HG02678 (cell line): ENCODE data around the gene MTMR4.
"Not testable (repeated sequence)": the region's sequence is repeated elsewhere in the genome, so short reads cannot be mapped to it uniquely, and the experiment has no call there.

Experiments
- ATAC-seq: cut with Tn5 transposase; IDR thresholded peaks from one replicate; pipeline ENCODE4 v1.9.1; 2021; ENCODE audit warnings: mild to moderate bottlenecking, moderate library complexity; ENCODE audit not compliant: unreplicated experiment

The MTMR4 gene

GRCh38 chr17:58493506-58493905 lies 20.9 kb downstream of the MTMR4 start:
- ATAC-seq: no peak

DNA sequence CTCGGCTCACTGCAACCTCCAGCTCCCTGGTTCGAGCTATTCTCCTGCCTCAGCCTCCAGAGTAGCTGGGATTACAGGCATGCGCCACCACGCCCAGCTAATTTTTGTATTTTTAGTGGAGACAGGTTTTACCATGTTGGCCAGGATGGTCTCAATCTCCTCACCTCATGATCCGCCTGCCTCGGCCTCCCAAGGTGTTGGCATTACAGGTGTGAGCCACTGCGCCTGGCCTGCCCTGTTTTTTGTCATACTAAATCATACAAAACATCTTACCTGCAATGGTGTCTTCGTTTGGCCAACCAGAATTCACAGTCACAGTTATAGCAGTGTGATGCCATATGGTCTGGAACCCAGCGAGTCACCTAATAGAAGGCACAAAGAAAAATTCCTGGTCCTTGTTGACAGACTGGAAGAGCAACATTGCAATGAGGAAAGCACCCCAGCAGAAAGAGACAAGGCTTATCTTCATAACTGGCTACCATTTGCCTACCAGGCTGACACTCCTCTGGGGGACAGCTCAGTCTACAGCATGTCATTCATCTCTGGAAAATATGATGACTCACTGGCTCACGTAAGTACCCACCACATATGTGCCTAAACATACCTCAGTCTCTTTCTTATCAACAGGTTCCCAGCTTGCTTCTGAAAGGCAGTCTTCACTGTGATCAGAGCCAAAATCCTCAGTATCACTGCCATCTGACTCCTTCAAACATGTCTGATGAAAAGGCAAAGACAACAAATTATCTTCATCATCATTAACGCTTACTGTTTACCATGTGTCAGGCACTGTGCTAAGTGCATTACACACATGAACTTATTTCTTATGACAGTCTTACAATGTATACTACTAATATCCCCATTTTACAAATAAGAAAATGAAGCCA lies 22.0 kb downstream of the MTMR4 start:
- no peak for ATAC-seq

DNA sequence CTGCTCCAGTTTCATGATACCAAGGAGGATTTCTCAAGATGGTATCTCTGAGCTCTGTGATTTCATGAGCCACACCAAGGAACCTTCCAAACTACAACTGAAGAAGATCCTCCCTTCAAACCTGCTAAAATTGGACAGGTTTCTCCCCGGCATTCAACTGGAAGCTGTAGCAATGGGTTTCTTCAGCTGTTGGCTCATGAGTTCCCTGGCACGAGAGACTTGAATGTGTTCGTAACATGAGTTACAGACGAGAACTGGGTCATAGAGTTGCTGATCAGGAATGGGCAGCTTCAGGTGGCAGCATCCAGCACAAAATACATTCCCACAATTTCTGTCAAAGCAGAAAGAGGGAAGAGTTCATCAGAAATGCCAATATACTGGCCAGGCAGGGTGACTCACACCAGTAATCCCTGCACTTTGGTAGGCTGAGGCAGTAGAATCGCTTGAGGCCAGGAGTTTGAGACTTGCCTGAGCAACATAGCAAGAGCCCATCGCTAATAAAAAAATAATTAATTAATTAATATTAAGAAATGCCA lies 22.9 kb downstream of the MTMR4 start:
- ATAC-seq: no peak

GRCh38 chr17:58488428-58488890 lies 26.0 kb downstream of the MTMR4 start:
- ATAC-seq: no peak

DNA sequence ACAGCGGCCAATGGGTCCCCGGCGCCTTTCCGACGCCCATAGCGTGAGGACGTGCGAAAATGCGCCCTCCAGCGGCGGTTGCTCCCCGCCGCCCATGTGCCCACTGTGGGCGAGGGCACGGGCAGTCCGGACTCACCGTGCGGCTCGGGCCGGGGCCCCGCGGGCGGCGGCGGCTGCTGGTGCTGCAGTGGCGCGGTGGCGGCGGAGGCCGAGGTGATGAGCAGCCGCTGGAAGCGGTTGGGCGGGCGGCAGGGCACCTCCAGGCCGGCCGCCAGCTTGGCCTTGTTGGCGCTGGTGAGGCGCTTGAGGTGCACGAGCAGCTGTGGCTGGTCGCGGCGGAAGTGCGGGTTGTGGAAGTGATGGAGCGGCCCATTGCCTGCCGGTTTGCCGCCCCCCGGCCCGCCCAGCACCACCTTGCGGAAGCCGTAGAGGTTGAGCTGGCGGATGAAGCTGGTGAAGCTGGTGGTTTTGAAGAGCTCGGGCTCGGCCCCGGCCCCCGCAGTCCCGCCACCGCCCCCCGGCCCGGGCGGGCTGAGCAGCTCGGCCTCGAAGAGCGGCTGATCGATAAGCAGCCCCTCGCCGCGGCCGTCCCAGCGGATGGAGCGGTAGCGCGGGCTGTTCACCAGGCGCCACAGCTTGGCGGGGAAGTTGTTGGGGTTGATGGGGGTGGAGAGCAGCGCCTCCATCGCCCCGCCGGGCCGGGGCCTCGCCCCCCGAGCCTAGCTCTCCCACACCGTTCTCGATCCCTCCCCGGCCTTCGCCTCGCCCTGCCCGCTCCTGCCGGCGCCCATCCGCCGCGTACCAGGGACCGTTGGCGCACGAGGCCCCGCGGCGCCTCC lies 26.6 kb downstream of the MTMR4 start, which contains the start of gene HSF5:
HSF5 (minus strand) TSS at position 820 of the 839 bp plus-strand sequence; CDS start at position 686, 134 bp downstream.
- ATAC-seq: peak; percentile 65

DNA sequence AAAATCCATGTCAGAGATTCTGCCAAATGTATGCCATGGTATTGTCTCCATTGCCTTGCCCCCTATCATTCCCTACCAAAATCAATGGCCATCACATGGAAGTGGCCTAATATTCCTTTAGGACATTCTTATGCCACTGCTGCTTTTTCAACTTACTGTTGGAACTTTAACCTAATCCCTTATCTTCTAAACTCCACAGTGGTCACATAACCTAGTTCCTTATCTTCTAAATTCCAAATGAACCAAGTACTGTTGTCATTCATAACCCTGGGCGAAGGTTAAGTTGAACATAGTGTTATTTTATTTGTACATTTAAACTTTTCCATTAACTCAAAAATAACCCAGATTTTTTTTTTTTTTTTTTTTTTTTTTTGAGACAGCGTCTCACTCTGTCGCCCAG lies 29.8 kb downstream of the MTMR4 start:
- no peak for ATAC-seq

DNA sequence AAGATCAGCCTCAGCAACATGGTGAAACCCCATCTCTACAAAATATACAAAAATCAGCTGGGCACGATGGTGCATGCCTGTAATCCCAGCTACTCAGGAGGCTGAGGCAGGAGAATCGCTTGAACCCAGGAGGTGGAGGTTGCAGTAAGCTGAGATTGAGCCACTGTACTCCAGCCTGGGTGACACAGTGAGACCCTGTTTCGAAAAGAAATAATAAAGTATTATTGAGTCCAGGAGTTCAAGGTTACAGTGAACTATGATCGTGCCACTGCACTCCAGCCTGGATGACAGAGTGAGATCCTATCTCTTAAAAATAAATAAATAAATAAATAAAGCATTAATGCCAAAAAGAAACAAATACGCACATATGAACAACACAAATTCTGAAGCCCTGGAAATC lies 32.6 kb downstream of the MTMR4 start:
- ATAC-seq: not testable (repeated sequence)

DNA sequence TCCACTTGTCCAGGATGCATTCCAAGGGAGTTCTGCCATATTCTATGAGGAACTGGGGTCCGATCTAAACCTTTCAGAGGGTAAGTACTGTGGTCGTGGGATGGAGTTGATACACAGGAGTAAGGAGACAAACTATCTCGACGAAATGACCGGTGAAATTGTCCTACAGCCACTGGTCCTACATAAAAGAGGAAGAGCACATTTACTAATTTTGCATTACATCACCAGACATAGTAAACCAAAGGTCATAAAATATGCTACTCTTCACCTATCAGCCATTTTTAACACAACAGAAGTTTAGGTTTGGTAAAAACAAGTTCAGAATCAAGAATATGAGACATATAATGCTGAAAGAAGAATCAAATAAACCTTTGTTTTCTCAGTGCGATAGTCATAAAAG lies 34.3 kb downstream of the MTMR4 start:
- ATAC-seq: no peak

- no peak for ATAC-seq
Observed at GRCh38 chr17:58476812-58477211, 37.6 kb downstream of the MTMR4 start.

DNA sequence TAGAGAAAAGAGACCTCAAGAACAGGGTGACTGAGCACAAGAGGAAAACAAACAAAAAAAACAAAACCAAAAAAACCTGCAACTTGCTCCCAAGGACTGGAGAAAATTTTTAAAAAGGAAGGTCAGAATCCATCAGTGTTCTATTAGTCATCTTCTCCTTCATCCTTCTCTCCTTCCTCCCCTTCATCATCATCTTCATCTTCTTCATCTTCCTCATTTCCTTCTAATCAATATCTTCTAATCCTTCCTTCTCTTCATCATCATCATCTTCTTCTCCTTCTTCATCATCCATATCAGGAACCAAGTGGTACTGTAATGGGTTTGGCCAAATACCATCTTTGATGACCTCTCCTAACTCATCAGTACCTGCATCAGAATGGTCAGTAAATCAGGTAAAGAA lies 38.5 kb downstream of the MTMR4 start:
- no peak for ATAC-seq

GRCh38 chr17:58470356-58470755 lies 44.1 kb downstream of the MTMR4 start:
- no peak for ATAC-seq

DNA sequence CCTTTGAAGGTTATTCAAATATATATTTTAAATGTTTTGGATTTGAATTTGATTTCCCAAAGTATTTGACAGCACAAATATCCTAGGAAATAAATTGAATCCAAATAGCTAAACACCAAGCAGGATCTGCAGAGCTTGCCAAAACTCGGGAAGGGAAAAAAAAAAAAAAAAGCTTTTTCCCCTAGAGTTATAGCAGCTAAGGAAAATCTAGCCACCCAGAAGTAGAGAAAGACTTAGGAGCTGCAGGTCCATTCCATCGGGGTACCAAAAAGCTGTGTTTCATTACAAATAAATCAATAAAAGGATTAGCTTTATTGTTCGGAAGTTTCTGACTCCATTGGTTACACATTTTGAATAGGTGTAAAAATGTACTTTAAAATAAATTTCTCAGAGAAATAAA lies 45.5 kb downstream of the MTMR4 start:
- ATAC-seq: no peak

- no peak for ATAC-seq
Observed at GRCh38 chr17:58455491-58455890, 58.9 kb downstream of the MTMR4 start.

DNA sequence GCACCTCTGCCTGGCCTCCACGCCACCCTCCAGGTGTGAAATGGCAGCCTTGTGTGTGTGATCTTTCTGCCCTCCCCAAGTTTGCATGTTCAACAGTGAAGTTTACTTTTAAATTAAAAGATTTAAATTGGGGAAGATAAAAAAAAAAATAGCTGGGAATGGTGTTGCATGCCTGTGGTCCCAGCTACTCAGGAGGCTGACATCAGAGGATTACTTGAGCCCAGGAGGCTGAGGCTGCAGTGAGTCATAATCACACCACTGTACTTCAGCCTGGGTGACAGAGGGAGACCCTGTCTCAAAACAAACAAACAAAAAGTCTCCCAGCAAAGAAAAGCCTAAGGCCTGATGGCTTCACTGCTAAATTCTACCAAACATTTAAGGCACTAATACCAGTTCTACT lies 61.7 kb downstream of the MTMR4 start:
- no peak for ATAC-seq

DNA sequence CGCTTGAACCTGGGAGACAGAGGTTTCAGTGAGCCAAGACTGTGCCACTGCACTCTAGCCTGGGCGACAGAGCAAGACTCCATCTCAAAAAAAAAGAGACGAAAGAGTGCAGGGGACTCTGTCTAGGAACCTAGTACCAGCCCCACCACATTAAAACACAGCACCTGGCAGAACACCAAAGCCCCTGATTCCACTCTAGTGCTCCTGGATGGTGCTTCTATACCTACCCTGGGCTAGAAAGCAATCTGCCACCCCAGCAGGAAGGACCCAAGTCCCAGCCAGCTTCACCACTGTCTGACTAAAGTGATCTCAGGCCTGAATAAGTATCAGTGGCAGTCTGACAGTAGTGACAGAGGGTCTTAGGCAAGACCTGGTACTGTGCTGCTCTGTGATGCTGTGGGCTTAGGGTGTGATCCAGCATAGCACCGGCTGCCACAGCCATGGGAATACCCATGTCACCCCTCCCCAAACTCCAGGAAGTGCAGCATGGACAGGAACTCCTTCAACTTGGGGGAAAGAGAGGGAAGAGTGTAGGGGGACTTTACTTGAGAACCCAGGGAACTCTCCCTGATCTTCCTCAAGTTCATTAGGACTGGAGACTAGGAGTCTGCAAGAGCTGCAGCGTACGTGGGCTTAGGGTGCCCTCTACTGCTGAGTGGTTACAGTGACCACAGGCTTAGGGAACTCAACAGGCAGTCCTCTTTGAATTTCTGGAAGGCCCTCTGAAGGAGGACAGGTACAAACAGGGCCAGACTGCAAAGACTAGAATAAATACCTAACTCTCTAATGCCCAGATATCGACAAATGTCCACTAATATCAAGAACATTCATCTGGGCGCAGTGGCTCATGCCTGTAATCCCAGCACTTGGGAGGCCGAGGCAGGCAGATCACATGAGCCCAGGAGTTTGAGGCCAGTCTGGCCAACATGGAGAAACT lies 67.1 kb downstream of the MTMR4 start:
- ATAC-seq: no peak

DNA sequence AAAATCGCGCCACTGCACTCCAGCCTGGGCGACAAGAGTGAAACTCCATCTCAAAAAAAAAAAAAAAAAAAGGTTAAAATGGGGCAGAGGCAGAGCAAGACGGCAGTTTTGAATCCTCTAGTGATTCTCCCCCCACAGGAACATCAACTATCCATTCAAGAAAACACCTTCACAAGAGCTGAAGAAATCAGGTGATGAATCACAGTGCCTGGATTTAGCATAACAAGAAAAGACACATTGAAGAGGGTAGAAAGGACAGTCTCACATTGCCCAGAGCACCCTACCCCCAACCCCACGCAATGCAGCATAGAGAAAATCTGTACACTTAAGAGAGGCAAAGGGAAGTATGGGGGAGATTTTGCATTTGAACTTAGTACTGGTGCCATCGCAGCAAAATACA lies 68.4 kb downstream of the MTMR4 start:
- no peak for ATAC-seq
